ENCODE results near the gene FBN2. TPM values are rescaled to one million over a fixed set of nuclear protein-coding genes. Genes with fewer than 3 reads are reported as not detected.

Gene FBN2
- total and polyA plus RNA-seq, 9 donors, result 0.23 to 3.5 (median 1.0) TPM

DNA sequence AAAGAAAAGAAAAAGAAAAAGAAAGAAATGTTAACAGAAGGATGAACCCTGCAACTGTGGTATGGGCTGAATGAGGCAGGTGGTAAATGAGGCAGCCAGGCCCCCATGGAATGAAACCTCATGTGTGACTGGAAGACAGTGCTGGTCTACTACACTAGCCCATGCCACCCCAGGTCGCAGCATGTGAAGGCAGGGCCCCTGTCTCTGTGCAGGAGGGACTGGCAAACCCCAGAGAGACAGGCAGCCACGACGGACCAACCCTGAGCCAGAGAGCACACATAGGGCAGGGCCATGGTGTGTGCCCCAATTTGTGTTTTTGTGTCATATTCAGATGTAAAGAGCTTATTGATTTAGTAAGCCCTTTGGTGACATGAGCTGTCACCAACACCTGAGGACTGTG is 198.5 kb downstream of the FBN2 start:
- no peaks in the 10 kb centered on the region for H3K36me3 ChIP-seq
- TF ChIP-seq POLR2A (IDR thresholded peaks at IDR 0.05), result no peak
- TF ChIP-seq EP300 (IDR thresholded peaks at IDR 0.05), result no peak
- TF ChIP-seq, protein P1, sequence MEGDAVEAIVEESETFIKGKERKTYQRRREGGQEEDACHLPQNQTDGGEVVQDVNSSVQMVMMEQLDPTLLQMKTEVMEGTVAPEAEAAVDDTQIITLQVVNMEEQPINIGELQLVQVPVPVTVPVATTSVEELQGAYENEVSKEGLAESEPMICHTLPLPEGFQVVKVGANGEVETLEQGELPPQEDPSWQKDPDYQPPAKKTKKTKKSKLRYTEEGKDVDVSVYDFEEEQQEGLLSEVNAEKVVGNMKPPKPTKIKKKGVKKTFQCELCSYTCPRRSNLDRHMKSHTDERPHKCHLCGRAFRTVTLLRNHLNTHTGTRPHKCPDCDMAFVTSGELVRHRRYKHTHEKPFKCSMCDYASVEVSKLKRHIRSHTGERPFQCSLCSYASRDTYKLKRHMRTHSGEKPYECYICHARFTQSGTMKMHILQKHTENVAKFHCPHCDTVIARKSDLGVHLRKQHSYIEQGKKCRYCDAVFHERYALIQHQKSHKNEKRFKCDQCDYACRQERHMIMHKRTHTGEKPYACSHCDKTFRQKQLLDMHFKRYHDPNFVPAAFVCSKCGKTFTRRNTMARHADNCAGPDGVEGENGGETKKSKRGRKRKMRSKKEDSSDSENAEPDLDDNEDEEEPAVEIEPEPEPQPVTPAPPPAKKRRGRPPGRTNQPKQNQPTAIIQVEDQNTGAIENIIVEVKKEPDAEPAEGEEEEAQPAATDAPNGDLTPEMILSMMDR (IDR thresholded peaks at IDR 0.05), result no peak
- intact Hi-C loops (cut with DNase I), result no loop called here
- DNase-seq, result no peak
- H3K27me3 ChIP-seq, result no peaks in the 10 kb centered on the region
- no peak overlapping the region for H3K27ac ChIP-seq
- H3K9me3 ChIP-seq, result no peaks in the 10 kb centered on the region
- no peaks in the 10 kb centered on the region for H3K4me1 ChIP-seq (ENCODE audit: insufficient read depth)
- no peak overlapping the region for H3K4me3 ChIP-seq
- 87 to 92% (median 92%) methylated on average over 3 of the region's 3 CpGs for WGBS, 3 donors

DNA sequence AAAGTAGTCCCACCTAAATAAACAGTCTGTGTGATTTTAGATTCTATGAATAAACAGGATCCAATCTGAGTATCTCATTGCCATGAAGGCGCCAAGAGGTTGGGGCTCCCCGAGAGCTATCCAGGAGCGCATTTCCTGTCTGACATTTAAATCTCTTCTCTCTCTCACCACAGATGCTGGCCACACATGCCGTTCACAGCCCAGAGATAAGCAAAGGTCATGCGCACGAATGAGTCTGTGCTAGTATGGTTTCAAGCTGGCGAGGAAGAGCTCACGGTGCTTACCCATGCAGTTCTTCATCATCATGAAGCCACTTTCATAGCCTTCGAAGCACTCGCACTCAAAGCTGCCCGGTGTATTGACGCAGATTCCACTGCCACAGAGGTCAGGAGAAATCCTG is 199.4 kb downstream of the FBN2 start:
- no peak for TF ChIP-seq POLR2A (IDR thresholded peaks at IDR 0.05)
- no peak for TF ChIP-seq EP300 (IDR thresholded peaks at IDR 0.05)
- TF ChIP-seq, protein P1 (IDR thresholded peaks at IDR 0.05), result no peak
- DNase-seq, result no peak
- H3K27me3 ChIP-seq, result no peaks in the 10 kb centered on the region
- intact Hi-C loops (cut with DNase I), result no loop called here
- no peaks in the 10 kb centered on the region for H3K4me1 ChIP-seq (ENCODE audit: insufficient read depth)
- 89 to 93% (median 92%) methylated on average over 12 of the region's 12 CpGs for WGBS, 3 donors
- no peak overlapping the region for H3K4me3 ChIP-seq
- H3K9me3 ChIP-seq, result no peaks in the 10 kb centered on the region
- no peaks in the 10 kb centered on the region for H3K36me3 ChIP-seq
- no peak overlapping the region for H3K27ac ChIP-seq

DNA sequence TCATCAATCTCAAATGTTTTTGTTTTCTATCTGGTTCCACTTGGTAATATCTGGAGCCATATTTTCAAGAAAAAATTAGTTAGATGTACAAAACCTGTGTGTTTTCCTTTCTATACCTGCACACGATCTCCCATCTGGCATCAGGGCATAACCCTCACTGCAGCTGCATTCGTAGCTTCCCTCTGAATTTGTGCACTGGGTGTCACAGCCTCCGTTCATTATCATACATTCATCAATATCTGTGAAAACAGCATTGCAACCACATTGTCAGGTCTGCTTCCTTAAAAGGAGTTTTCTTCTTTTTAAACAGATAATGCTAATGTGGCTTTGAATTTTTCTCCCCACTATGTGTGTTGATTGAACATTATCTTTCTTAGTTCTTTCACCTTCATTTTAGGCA is 202.7 kb downstream of the FBN2 start:
- Histone ChIP-seq H3K36me3 (no peaks in the 10 kb centered on the region), H3K4me3 (no peak overlapping the region), H3K27ac (no peak overlapping the region), H3K9me3 (no peaks in the 10 kb centered on the region), H3K27me3 (no peaks in the 10 kb centered on the region), H3K4me1 (ENCODE audit: insufficient read depth) (no peaks in the 10 kb centered on the region)
- no peak for DNase-seq
- intact Hi-C loops (cut with DNase I), result no loop called here
- TF ChIP-seq POLR2A (IDR thresholded peaks at IDR 0.05), result no peak
- TF ChIP-seq, protein P1 (IDR thresholded peaks at IDR 0.05), result no peak
- TF ChIP-seq EP300 (IDR thresholded peaks at IDR 0.05), result no peak
- 92 to 95% (median 93%) methylated on average over 3 of the region's 3 CpGs for WGBS, 3 donors

DNA sequence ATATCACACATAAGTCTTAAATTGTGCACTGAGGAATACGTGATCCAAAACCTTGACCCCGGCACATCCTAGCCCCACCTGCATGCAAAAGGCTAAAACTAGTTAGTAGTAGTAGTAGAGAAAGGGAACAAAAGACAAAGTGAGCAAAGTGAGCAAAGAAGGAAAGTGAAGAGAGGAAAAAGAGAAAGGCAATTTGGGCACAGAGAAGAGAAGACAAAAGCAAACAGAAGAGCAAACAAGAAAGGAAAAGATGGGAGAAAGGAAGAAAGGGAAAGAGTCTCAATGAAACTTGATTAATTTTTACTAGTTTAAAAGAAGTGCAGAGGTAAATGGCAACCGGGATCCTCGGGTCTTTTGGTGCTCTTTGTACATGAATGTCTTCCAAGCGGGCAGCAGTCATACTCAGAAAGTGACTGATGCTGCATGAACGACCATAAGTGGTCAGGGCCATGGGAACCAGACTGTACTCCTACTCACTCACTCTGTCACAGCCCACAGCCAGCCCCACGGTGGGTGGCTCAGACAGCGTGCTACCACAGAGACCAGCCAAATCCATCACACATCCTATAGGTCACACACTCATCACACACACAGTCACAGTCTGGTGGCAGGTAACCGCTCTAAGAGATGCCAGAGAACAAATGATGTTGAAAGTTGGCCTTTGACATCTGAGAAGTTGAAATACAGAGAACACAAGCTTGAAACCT is 203.9 kb downstream of the FBN2 start:
- H3K9me3 ChIP-seq, result no peaks in the 10 kb centered on the region
- H3K27me3 ChIP-seq, result no peaks in the 10 kb centered on the region
- no peak for TF ChIP-seq POLR2A (IDR thresholded peaks at IDR 0.05)
- TF ChIP-seq, protein P1 (IDR thresholded peaks at IDR 0.05), result no peak
- no peak for TF ChIP-seq EP300 (IDR thresholded peaks at IDR 0.05)
- no peaks in the 10 kb centered on the region for H3K36me3 ChIP-seq
- DNase-seq, result no peak
- 89 to 92% (median 90%) methylated on average over 9 of the region's 9 CpGs for WGBS, 3 donors
- no peak overlapping the region for H3K4me3 ChIP-seq
- H3K27ac ChIP-seq, result no peak overlapping the region
- intact Hi-C loops (cut with DNase I), result no loop called here
- H3K4me1 ChIP-seq (ENCODE audit: insufficient read depth), result no peaks in the 10 kb centered on the region
